Measurements from ENCODE around the gene MX1.

MX1 gene

GRCh38 chr21:41491412-41491811 is 65.4 kb downstream of the MX1 start:
- DNase-seq (ENCODE audit: low spot score), result no peak

- DNase-seq (ENCODE audit: low spot score), result no peak
Measured at GRCh38 chr21:41494242-41494641, 68.2 kb downstream of the MX1 start.

GRCh38 chr21:41497008-41497407 is 71.0 kb downstream of the MX1 start:
- DNase-seq (ENCODE audit: low spot score), result no peak

GRCh38 chr21:41497788-41498187 is 71.7 kb downstream of the MX1 start:
- no peak for DNase-seq (ENCODE audit: low spot score)

GRCh38 chr21:41499920-41500319 is 73.9 kb downstream of the MX1 start:
- DNase-seq (ENCODE audit: low spot score), result no peak

GRCh38 chr21:41500363-41500762 is 74.3 kb downstream of the MX1 start:
- no peak for DNase-seq (ENCODE audit: low spot score)

GRCh38 chr21:41500931-41501381 is 74.9 kb downstream of the MX1 start:
- DNase-seq (ENCODE audit: low spot score), result no peak

GRCh38 chr21:41501919-41502318 is 75.9 kb downstream of the MX1 start:
- DNase-seq (ENCODE audit: low spot score), result peak; percentile 43

- no peak for DNase-seq (ENCODE audit: low spot score)
Measured at GRCh38 chr21:41503331-41503730, 77.3 kb downstream of the MX1 start.

GRCh38 chr21:41504030-41504429 is 78.0 kb downstream of the MX1 start:
- no peak for DNase-seq (ENCODE audit: low spot score)

- no peak for DNase-seq (ENCODE audit: low spot score)
Measured at GRCh38 chr21:41506005-41506594, 80.1 kb downstream of the MX1 start.

- no peak for DNase-seq (ENCODE audit: low spot score)
Measured at GRCh38 chr21:41506611-41507520, 80.8 kb downstream of the MX1 start.

- no peak for DNase-seq (ENCODE audit: low spot score)
Measured at GRCh38 chr21:41507521-41508414, 81.7 kb downstream of the MX1 start, which contains the start of gene TMPRSS2. Gene TMPRSS2 (minus strand): TSS chr21:41508158. CDS start chr21:41498133, 10,025 bp downstream.

- no peak for DNase-seq (ENCODE audit: low spot score)
Measured at GRCh38 chr21:41508415-41509144, 82.5 kb downstream of the MX1 start.

Measured in RKO (cell line).